ENCODE data around the gene PRR14.

DNA sequence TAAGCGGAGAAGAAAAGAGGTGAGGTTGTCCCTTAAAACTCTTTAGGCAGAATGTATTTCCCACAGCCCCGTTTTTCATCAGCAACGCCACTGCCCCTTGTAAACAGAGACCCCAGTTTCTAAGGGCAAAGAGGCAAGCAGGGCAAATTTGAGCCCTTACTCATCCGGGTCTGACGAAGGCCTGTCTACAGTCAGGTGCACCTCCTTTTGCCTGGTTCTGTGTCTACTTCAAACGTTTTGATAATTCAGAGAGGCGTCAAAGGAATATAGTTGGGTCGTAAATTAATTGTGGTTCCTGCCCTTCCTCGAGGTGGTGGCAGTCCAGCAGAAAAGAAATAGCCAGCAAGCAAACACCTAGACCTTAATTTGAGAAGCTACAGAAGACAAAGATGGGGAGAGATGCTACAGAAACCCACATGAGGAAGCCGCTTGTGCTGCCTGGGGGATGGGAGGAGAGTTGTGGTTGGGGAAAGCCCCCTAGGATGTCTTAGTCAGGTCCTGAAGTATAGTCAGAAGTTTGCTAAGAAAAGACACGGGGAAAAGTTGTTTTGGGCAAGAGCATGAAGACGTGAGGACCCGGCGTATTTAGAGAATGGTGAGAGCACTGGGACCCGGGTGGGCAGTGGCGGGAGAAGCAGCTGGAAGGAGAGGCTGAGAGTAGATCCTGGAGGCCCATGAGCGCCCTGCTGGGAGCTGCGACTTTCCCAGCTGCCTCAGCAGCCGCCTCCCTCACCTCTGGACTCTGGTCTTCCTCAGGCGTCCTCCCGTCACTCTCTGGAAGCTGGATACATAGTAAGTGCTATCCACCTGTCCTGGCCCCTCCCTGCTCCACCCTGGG lies 9.9 kb downstream of the PRR14 start:
- TF ChIP-seq POLR2A (IDR thresholded peaks at IDR 0.05): no peak
- TF ChIP-seq, protein P1, sequence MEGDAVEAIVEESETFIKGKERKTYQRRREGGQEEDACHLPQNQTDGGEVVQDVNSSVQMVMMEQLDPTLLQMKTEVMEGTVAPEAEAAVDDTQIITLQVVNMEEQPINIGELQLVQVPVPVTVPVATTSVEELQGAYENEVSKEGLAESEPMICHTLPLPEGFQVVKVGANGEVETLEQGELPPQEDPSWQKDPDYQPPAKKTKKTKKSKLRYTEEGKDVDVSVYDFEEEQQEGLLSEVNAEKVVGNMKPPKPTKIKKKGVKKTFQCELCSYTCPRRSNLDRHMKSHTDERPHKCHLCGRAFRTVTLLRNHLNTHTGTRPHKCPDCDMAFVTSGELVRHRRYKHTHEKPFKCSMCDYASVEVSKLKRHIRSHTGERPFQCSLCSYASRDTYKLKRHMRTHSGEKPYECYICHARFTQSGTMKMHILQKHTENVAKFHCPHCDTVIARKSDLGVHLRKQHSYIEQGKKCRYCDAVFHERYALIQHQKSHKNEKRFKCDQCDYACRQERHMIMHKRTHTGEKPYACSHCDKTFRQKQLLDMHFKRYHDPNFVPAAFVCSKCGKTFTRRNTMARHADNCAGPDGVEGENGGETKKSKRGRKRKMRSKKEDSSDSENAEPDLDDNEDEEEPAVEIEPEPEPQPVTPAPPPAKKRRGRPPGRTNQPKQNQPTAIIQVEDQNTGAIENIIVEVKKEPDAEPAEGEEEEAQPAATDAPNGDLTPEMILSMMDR (IDR thresholded peaks at IDR 0.05): no peak
